ENCODE results near the gene SLC35A4.

SLC35A4 gene

DNA sequence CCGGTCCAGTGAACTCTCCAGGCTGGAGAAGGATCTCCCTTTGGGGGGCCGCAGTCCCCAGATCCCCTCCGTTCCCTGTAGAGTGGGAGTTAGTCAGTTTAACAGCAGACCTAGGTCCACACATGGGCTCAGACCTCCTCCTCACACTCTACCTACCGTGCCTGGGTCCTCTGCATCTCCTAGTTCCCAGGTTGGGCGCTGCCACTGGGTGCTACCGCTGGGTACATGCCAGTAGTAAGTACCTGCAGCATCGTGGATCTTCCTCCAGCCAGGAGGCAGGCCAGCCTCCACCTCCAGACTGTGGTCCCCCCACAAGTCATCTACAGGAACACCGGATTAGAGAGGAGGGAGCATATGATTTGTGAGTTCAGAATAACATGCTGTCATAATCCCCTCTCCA, 1.0 kb upstream of the SLC35A4 start:
- H3K27ac ChIP-seq (ENCODE audit: low read depth, low read length): no peak overlapping the region
- no peak overlapping the region for H2AFZ ChIP-seq (ENCODE audit: low read depth, low read length, severe bottlenecking)
- H3K36me3 ChIP-seq (ENCODE audit: low read length): no peaks in the 10 kb centered on the region

DNA sequence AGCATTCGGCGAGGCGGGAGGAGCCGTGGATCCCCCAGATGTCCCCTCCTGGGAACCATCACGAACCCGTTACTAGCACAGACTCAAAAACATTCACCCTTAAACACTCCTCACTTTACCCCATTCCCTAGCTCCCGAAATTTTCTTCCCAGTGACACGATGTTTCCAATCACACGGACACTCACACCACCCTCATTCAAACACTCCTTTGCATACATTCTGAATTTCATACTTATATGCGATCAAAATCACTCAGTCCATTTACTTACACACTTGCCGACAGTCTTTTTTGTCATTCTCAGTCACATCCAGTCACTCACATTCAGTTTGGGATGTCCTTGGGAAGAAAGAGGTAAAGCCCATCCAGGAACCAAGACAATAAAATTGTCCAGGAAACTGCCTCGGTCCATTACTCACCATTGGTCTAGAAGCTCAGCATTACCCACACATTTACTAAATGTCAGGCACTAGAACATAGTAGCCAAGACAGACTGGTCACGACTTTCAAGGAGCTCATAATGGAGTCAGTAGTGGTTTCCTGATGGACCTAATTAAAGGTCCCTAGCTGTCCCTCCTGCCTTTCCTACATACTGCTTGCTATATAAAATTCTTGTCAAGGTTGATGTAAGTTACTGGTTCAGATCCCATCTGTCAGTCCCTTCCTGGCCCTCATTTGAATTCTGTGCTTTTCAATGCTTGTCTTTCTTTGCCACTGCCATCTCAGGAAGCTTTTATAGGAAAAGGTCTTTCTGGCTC, 574 bp downstream of the SLC35A4 start:
- H3K36me3 ChIP-seq (ENCODE audit: low read length): no peaks in the 10 kb centered on the region
- peak overlapping the region; percentile 82 for H3K9ac ChIP-seq (ENCODE audit: low read length)
- peaks cover 15% of the 10 kb centered on the region; the same call in 1 of the 2 replicates for H3K79me2 ChIP-seq (ENCODE audit: insufficient read depth, low read length)
- H2AFZ ChIP-seq (ENCODE audit: low read depth, low read length, severe bottlenecking): peak overlapping the region; percentile 85
- H3K9me3 ChIP-seq (ENCODE audit: insufficient read depth, low read length): no peaks in the 10 kb centered on the region
- H3K27ac ChIP-seq (ENCODE audit: low read depth, low read length): peak overlapping the region; percentile 34
- H3K4me2 ChIP-seq (ENCODE audit: low read depth, low read length, poor library complexity, severe bottlenecking): peak overlapping the region; percentile 71
- H3K27me3 ChIP-seq (ENCODE audit: low read length): no peaks in the 10 kb centered on the region
- H3F3A ChIP-seq (ENCODE audit: insufficient read depth): no peaks in the 10 kb centered on the region
- H4K20me1 ChIP-seq (ENCODE audit: low read depth, low read length): no peaks in the 10 kb centered on the region
- peak overlapping the region; percentile 72 for H3K4me3 ChIP-seq (ENCODE audit: insufficient read depth, low read length, poor library complexity, severe bottlenecking)
- H3K9me2 ChIP-seq (replicated peaks; ENCODE audit: insufficient read depth, low read length): no peaks in the 10 kb centered on the region
- TF ChIP-seq, protein P1, sequence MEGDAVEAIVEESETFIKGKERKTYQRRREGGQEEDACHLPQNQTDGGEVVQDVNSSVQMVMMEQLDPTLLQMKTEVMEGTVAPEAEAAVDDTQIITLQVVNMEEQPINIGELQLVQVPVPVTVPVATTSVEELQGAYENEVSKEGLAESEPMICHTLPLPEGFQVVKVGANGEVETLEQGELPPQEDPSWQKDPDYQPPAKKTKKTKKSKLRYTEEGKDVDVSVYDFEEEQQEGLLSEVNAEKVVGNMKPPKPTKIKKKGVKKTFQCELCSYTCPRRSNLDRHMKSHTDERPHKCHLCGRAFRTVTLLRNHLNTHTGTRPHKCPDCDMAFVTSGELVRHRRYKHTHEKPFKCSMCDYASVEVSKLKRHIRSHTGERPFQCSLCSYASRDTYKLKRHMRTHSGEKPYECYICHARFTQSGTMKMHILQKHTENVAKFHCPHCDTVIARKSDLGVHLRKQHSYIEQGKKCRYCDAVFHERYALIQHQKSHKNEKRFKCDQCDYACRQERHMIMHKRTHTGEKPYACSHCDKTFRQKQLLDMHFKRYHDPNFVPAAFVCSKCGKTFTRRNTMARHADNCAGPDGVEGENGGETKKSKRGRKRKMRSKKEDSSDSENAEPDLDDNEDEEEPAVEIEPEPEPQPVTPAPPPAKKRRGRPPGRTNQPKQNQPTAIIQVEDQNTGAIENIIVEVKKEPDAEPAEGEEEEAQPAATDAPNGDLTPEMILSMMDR (IDR thresholded peaks at IDR 0.05; ENCODE audit: insufficient read depth, low read length, poor library complexity, severe bottlenecking): no peak
- no peak for TF ChIP-seq EZH2phosphoT487 (conservative IDR thresholded peaks at IDR 0.05; ENCODE audit: low read length)

More for the DNA sequence above, 1.0 kb upstream of the SLC35A4 start:
- no peak for TF ChIP-seq EZH2phosphoT487 (conservative IDR thresholded peaks at IDR 0.05; ENCODE audit: low read length)
- TF ChIP-seq, protein P1 (IDR thresholded peaks at IDR 0.05; ENCODE audit: insufficient read depth, low read length, poor library complexity, severe bottlenecking): no peak
- H3K4me2 ChIP-seq (ENCODE audit: low read depth, low read length, poor library complexity, severe bottlenecking): peak overlapping the region; percentile 71
- H3K9ac ChIP-seq (ENCODE audit: low read length): peak overlapping the region; percentile 82
- no peaks in the 10 kb centered on the region for H3K9me3 ChIP-seq (ENCODE audit: insufficient read depth, low read length)
- no peaks in the 10 kb centered on the region for H4K20me1 ChIP-seq (ENCODE audit: low read depth, low read length)
- no peaks in the 10 kb centered on the region for H3F3A ChIP-seq (ENCODE audit: insufficient read depth)
- H3K79me2 ChIP-seq (ENCODE audit: insufficient read depth, low read length): peaks cover 15% of the 10 kb centered on the region; the same call in 1 of the 2 replicates
- H3K9me2 ChIP-seq (replicated peaks; ENCODE audit: insufficient read depth, low read length): no peaks in the 10 kb centered on the region
- H3K4me3 ChIP-seq (ENCODE audit: insufficient read depth, low read length, poor library complexity, severe bottlenecking): peak overlapping the region; percentile 72
- H3K27me3 ChIP-seq (ENCODE audit: low read length): no peaks in the 10 kb centered on the region

DNA sequence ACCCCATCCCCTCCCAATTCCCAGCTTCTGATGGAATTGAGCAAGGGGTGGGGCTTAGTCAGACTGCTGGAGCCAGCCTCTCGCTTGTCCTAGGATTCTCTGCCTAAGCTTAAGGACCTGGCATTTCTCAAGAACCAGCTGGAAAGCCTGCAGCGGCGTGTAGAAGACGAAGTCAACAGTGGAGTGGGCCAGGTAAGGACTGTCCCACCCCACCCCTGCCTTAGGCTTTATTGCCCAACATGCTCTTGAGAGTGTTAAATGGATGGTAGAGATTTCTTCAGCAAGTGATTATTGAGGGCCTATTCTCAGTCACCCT, 1.1 kb downstream of the SLC35A4 start:
- peak overlapping the region; percentile 71 for H3K4me2 ChIP-seq (ENCODE audit: low read depth, low read length, poor library complexity, severe bottlenecking)
- H3K9me3 ChIP-seq (ENCODE audit: insufficient read depth, low read length): no peaks in the 10 kb centered on the region
- H3K27ac ChIP-seq (ENCODE audit: low read depth, low read length): no peak overlapping the region
- no peaks in the 10 kb centered on the region for H3F3A ChIP-seq (ENCODE audit: insufficient read depth)
- no peaks in the 10 kb centered on the region for H4K20me1 ChIP-seq (ENCODE audit: low read depth, low read length)
- no peaks in the 10 kb centered on the region for H3K27me3 ChIP-seq (ENCODE audit: low read length)
- H3K36me3 ChIP-seq (ENCODE audit: low read length): no peaks in the 10 kb centered on the region
- no peaks in the 10 kb centered on the region for H3K9me2 ChIP-seq (replicated peaks; ENCODE audit: insufficient read depth, low read length)
- no peak for TF ChIP-seq EZH2phosphoT487 (conservative IDR thresholded peaks at IDR 0.05; ENCODE audit: low read length)
- H3K9ac ChIP-seq (ENCODE audit: low read length): peak overlapping the region; percentile 82
- peak overlapping the region; percentile 72 for H3K4me3 ChIP-seq (ENCODE audit: insufficient read depth, low read length, poor library complexity, severe bottlenecking)
- no peak overlapping the region for H2AFZ ChIP-seq (ENCODE audit: low read depth, low read length, severe bottlenecking)
- peaks cover 15% of the 10 kb centered on the region; the same call in 1 of the 2 replicates for H3K79me2 ChIP-seq (ENCODE audit: insufficient read depth, low read length)

DNA sequence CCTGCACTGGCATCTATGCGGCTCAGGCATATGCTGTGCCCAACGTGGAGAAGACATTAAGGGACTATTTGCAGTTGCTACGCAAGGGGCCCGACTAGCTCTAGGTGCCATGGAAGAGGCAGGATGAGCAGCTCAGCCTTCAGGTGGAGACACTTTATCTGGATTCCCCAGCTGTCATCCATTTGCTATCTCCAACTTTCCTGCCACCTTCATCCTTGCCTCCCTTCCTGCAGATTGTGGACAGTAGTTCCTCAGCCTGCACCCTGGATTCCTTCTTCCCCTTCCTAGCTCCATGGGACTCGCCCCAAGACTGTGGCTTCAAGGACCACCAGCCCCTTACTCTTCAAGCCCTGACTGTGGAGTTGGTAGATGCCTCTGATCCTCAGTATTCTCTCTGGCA, 2.0 kb downstream of the SLC35A4 start:
- Histone ChIP-seq H3K9me2 (replicated peaks; ENCODE audit: insufficient read depth, low read length) (no peaks in the 10 kb centered on the region), H3K4me2 (ENCODE audit: low read depth, low read length, poor library complexity, severe bottlenecking) (no peak overlapping the region), H4K20me1 (ENCODE audit: low read depth, low read length) (no peaks in the 10 kb centered on the region), H2AFZ (ENCODE audit: low read depth, low read length, severe bottlenecking) (no peak overlapping the region), H3K9me3 (ENCODE audit: insufficient read depth, low read length) (no peaks in the 10 kb centered on the region), H3K9ac (ENCODE audit: low read length) (no peak overlapping the region), H3K27ac (ENCODE audit: low read depth, low read length) (no peak overlapping the region), H3K79me2 (ENCODE audit: insufficient read depth, low read length) (peaks cover 15% of the 10 kb centered on the region; the same call in 1 of the 2 replicates), H3F3A (ENCODE audit: insufficient read depth) (no peaks in the 10 kb centered on the region), H3K27me3 (ENCODE audit: low read length) (no peaks in the 10 kb centered on the region), H3K36me3 (ENCODE audit: low read length) (no peaks in the 10 kb centered on the region), H3K4me3 (ENCODE audit: insufficient read depth, low read length, poor library complexity, severe bottlenecking) (no peak overlapping the region)
- TF ChIP-seq EZH2phosphoT487 (conservative IDR thresholded peaks at IDR 0.05; ENCODE audit: low read length): no peak
- TF ChIP-seq, protein P1 (IDR thresholded peaks at IDR 0.05; ENCODE audit: insufficient read depth, low read length, poor library complexity, severe bottlenecking): no peak
